GM03348 (cell line): ENCODE data around the gene TMEM59.
"Not testable (repeated sequence)": the region's sequence is repeated elsewhere in the genome, so short reads cannot be mapped to it uniquely, and the experiment has no call there.

Experiments used
- DNase-seq: peaks from one replicate; pipeline ENCODE4 v3.0.0; 2012; ENCODE audit warnings: low spot score

Gene TMEM59

GRCh38 chr1:54052431-54052933, 522 bp downstream of the TMEM59 start:
- DNase-seq: peak; percentile 63

GRCh38 chr1:54051933-54052430, 1.0 kb downstream of the TMEM59 start:
- peak; percentile 15 for DNase-seq

GRCh38 chr1:54050435-54050834, 2.6 kb downstream of the TMEM59 start:
- DNase-seq: not testable (repeated sequence)

- no peak for DNase-seq
Measured at GRCh38 chr1:54047384-54048305, 5.4 kb downstream of the TMEM59 start.

GRCh38 chr1:54046671-54047383, 6.2 kb downstream of the TMEM59 start:
- DNase-seq: no peak

- no peak for DNase-seq
Measured at GRCh38 chr1:54045496-54045895, 7.5 kb downstream of the TMEM59 start.

GRCh38 chr1:54041806-54042205, 11.2 kb downstream of the TMEM59 start:
- DNase-seq: no peak

- no peak for DNase-seq
Measured at GRCh38 chr1:54037476-54037875, 15.5 kb downstream of the TMEM59 start.

GRCh38 chr1:54028306-54029251, 24.4 kb downstream of the TMEM59 start:
- DNase-seq: no peak

- DNase-seq: no peak
Measured at GRCh38 chr1:54027848-54028247, 25.2 kb downstream of the TMEM59 start.

- DNase-seq: not testable (repeated sequence)
Measured at GRCh38 chr1:54024811-54025210, 28.2 kb downstream of the TMEM59 start.

- no peak for DNase-seq
Measured at GRCh38 chr1:54024358-54024757, 28.6 kb downstream of the TMEM59 start.

GRCh38 chr1:54019562-54020176, 33.3 kb downstream of the TMEM59 start:
- DNase-seq: not testable (repeated sequence)

- no peak for DNase-seq
Measured at GRCh38 chr1:54018635-54019034, 34.4 kb downstream of the TMEM59 start.

- no peak for DNase-seq
Measured at GRCh38 chr1:54017979-54018378, 35.0 kb downstream of the TMEM59 start, which contains the start of gene LDLRAD1. LDLRAD1 (minus strand) TSS chr1:54018186; CDS start chr1:54018112, 74 bp downstream.

GRCh38 chr1:54016343-54017282, 36.4 kb downstream of the TMEM59 start:
- DNase-seq: no peak

GRCh38 chr1:54014009-54014629, 38.9 kb downstream of the TMEM59 start:
- DNase-seq: no peak

GRCh38 chr1:54013393-54014008, 39.5 kb downstream of the TMEM59 start:
- no peak for DNase-seq

- no peak for DNase-seq
Measured at GRCh38 chr1:54012863-54013262, 40.1 kb downstream of the TMEM59 start.
